GM04504 (cell line): Measurements from ENCODE around the gene ZBTB7C.

Source experiments
- DNase-seq: peaks from one replicate; pipeline ENCODE4 v3.0.0-alpha.2; 2012; ENCODE audit warnings: low read depth

ZBTB7C gene

DNA sequence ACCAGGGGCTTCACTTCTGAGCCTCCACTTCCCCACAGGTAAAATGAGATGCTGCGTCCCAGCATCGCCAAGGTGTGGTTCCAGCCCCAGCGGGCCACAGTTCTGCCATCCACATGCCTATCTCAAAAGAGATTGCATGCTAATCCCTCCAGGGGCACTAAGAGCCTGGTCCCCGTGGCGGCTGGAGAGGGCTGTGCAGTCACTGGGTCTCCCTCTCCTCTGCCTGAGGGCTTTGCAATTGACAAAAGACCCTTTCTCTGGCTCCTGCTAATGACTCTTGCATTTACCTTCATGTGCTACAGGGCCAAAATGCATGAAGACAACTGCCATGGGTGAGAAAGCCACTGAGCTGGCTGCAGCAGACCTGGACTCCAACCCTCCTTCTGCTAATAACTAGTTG is 18.5 kb downstream of the ZBTB7C start:
- no peak for DNase-seq

DNA sequence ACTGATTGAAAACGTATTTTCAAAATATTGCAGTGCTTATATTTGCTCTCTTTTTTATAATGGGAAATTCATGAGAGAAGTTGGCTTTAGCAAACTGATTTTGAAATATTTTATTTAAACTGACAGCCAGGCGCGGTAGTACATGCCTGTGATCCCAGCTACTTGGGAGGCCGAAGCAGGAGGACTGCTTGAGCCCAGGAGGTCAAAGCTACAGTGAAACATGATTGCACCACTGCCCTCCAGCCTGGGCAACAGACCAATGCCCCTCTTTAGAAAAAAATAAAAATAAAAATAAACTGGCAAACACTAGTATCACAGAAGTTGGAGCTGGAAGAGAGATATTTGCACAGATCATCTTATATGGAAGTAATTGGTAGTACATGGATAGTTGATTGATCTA is 20.7 kb downstream of the ZBTB7C start:
- no peak for DNase-seq

DNA sequence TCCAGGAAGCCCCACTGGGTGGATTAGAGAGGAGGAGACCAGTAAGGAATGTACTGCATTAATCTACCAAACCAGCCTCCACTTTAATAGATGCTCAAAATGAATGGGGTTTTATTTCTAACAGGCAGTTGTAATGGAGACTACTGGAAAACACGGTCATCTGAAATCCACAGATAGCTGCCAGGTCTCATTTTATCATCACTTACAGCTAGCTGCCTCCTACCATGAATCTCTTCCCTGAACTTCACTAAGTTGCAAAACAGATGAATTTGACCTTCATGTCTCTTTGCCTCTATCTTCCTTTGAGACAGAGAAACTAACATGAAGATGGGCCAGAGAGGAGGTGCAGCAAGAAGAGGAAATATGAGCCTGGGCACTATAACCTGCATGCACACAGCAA is 21.9 kb downstream of the ZBTB7C start:
- no peak for DNase-seq

GRCh38 chr18:48385596-48385995 is 23.6 kb downstream of the ZBTB7C start:
- no peak for DNase-seq

- DNase-seq: no peak
Observed at GRCh38 chr18:48376934-48377333, 32.2 kb downstream of the ZBTB7C start.

DNA sequence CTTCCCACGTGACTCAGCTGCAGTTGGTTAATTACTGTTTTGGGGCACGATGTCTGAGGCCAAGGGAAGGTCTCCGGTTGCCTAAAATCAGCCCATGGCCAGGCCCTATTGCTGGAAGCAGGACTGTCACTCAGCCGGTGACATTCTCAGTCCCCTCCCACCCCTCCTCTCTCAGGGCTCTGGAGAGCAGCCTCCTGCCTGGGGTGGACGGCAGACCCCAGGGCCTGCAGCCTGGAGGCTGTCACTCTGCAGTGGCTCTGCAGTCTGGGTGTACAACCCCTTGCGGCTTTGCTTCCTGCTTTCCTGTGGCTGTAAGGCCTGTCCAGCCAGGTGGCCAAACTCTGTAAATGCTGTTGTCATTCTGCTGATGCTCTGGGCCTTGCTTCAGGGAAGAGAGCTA is 32.8 kb downstream of the ZBTB7C start:
- DNase-seq: no peak

GRCh38 chr18:48375150-48375800 is 33.9 kb downstream of the ZBTB7C start:
- DNase-seq: no peak

GRCh38 chr18:48374423-48375149 is 34.6 kb downstream of the ZBTB7C start:
- no peak for DNase-seq

GRCh38 chr18:48371854-48372602 is 37.2 kb downstream of the ZBTB7C start:
- no peak for DNase-seq

GRCh38 chr18:48367557-48367956 is 41.6 kb downstream of the ZBTB7C start:
- no peak for DNase-seq

- no peak for DNase-seq
Observed at GRCh38 chr18:48365965-48366364, 43.2 kb downstream of the ZBTB7C start.

GRCh38 chr18:48364146-48364545 is 45.0 kb downstream of the ZBTB7C start:
- DNase-seq: no peak

DNA sequence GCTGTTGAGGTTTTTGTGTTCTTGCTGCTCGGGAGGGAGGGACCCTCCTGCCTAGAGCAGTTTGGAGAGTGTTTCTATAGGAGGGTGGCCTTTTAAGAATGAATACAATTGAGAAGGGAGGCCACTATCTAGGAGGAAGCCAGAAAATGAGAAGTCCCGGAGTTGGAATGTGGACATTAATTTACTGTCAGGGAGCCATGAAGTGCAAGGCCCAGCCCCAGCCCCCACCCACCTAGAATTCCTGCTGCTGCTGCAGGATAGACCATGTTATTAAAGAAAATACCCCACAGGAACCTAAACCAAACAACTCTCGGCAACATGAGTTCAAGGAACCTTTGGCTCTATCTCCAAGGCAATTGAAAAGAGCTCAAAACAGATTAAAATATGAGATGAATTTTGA is 46.0 kb downstream of the ZBTB7C start:
- DNase-seq: no peak

DNA sequence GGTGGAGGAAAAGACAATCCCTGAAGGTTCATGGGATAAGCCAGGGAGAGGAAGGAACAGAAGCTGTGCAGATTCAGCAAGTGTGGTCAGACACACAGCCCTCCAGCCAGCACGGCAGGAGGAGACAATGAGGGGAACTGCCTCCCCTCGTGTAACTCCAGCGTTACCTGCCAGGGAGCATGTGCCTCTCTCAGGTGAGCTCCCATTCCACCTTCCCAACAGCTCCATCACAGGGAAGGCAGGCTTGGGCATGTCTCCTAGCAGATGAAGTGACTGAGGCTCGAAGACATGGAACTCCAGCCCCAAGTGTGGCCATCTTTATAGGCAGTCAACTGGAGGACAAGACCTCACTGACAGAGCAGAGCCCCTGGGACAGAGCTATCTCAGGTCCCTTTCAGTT is 47.4 kb downstream of the ZBTB7C start:
- DNase-seq: no peak

DNA sequence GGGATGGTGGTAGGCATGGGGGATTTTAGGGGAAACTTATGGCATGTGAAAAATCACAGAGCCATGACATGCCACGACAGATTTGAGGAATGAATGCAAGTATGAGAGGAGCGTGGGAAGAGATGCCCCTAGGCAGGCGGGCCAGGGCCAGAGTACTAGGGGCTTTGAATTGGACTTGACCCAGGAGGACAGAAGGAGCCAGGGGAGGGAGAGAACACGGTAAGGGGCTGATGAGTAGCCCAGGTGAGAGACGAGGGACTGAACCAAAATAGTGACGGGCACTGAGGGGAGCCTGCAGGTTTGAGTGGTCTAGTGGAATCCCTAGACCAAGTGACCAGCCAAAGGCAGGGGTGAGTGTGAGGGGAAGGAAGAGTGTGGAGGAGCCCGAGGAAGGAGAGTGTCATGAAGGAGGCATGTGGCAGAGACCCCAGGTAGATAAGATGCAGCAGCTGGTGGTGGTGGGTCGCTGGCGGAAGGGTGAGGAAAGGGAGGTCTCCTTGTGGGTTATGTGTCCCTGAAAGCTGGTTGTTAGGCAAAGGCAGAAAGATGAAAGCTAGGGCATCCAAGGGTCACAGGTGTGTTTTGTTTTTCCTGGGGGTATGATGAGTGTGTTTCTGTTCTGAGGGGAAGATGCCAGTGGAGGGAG is 48.7 kb downstream of the ZBTB7C start:
- DNase-seq: no peak

DNA sequence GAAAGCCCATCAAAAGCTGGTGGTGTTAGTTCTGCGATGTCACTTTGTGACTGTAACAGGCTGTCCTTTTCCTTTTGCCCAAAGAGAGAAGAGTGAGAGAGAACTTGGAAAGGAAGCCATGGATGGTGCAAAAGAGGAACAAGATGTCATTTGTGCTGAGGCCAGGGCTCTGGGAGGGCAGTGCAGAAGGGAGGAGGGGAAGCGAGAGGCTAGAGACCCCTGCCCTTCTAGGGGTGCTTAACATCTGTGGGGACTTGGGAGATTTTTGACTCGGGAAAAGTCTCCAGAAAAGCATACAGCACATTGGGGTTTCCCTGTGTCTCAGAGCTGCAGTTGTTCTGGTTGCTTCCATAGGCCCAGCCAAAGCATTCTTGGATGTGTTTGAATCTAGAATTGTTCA is 49.6 kb downstream of the ZBTB7C start:
- no peak for DNase-seq

GRCh38 chr18:48358868-48359267 is 50.3 kb downstream of the ZBTB7C start:
- no peak for DNase-seq

DNA sequence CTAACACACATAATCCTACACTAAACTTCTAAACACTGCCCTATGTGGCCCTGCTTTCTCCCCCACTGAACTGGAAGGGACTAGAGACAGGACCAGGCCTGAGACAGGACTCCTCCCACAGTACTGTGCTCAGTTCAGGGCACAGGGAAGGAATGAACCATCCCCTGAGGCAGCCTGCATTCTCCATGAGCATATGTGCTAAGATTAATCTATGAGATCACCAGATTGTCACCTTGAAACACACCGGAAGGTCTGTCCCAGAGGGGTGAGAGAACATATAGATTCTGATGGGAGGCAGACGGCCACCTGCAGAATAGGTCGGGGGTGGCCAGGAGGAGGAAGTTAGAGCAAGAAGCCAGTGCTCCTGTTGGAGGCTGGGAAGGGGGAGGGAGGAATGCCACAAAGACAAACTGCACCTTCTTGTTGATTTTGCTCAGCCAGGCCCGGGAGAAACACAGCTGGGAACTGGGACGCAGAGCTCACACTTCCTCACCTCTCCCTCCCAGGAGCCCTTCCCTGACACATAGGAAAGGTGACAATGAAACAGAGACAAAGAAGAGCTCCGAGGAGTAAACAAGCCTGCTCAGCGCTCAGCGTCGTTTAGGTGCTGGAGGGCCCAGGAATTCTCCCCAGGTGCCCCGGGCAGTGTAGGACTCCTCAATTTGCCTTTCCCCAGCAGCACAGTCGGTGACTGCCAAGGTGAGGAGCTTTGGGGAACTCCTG is 52.1 kb downstream of the ZBTB7C start:
- no peak for DNase-seq

DNA sequence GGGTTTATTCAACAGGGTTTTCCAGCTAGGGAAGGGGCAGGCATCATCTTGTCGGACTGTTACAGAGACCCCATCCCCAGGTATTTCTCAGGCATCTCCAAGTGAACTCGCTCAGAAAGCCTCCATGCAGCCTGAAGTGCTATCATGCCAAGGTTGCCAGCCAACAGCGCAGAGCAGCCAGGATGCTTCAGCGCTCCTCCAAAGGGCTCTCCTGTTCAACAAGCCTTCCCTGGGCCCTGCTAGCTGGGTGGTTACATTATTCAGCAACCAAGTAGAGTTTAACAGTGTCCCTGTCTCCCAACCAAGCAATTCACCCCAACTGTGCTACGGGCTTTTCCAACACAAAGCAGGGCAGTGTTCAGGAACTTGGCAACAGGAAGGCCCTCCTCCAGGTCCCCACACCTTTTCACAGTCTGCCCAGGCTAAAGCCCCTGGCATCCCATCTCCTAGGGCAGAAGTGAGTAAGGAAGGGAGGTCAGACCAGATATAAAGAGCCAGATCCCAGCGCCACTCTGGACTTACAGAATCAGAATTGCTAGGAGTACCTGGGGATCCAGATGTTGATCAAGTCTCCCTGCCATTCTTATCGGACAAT is 52.9 kb downstream of the ZBTB7C start:
- DNase-seq: no peak

DNA sequence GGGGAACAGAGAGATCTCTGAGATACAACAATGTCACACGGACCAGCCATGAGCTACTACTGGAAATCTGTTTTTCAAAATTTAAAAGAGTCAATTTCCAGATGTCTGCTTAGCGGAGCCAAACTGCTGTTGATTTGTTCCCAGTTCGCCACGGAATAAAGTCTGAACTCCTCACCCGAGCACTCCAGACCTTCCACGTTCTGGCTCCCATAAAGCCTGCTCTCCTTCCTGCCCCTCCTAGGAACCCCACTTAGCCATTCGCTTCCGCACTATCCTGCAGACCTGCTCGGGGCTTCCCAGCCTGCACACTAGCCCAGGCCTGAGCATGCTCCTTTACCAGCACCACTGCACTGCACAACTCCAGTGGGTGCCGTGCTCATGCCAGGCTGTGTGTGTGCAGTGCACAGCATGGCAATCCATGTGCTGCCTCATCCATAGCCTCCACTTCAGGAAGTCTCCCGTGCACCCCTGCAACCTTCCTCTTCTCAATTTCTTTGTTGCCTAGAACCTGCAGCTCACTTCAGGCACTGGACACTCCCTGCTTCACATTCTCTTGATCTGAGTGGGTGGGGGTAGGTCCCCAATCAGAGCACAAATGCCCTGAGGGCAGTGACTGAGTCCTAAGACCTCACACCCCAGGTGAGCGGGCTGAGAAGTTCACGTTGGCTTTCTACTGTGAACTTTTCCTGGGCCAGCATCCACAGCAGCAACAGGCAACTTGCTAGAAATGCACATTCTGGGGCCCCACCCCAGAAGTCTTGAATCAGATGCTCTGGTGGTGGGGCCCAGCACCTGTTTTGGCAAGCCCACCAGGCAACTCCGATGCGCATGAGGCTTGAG is 53.7 kb downstream of the ZBTB7C start:
- no peak for DNase-seq
